ENCODE data around the gene MND1.

MND1 gene, protein sequence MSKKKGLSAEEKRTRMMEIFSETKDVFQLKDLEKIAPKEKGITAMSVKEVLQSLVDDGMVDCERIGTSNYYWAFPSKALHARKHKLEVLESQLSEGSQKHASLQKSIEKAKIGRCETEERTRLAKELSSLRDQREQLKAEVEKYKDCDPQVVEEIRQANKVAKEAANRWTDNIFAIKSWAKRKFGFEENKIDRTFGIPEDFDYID

GRCh38 chr4:153344131-153345011, at the start of gene MND1:
MND1 (plus strand) TSS chr4:153344688; CDS start chr4:153344738, 50 bp downstream.
- DNase-seq = peak; percentile 80

- no peak for DNase-seq
Observed at GRCh38 chr4:153295131-153295755, 49.2 kb upstream of the MND1 start.

DNA sequence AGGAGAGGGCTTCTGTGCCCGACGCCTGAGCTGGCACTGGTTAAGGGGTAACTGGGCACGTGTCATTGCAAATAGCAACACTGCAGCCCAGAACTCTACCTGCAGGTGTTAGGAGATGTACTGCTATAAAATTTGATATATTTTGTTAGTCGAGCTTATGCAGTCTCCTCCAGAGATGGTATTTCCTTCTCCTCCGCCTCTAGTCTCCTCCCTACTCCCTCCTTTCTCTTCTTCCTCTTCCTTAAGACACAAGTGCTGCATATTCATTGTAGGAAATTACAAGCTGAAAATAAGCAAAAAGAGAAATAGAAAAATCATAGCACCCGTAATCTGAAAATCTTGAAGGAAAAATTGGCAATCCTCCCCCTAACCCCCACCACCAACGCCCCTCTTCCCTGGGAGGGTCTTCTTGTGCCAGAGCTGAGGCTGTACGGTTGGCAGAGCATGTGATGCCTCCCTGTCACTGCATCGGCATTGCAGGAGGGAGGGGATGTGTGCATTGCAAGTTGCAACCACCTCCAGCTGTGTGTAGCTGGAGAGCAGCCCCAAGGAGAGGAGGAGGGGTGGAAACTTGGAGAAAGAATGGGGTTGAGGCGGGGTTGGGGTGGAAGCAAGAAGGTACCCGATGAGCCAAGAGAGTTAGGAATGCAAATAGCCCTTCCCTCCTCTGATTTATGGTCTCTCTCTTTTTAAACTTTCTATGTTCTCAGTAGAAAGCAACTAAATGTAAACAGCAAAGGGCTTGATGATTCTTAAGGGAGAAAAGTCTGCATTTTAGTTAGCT, 48.3 kb upstream of the MND1 start:
- peak; percentile 87 for DNase-seq

DNA sequence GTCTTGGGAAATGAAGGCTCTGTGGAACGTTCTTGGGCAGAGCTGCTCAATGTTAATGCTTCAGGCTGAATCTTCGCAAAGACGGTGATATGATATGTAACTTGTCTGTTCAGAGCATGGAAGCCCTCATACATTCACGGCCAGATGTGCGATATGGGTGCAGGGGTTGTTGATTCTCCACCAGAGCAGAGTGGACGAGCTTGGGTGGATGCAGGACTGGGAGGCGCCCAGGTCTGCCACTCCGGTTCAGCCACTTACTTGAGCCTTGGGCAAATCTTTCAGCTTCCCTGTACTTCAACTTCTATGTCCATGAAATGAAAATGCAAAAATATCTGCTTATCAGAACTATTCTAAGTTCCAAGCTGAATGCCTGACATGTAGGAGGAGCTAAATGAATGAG, 47.4 kb upstream of the MND1 start:
- no peak for DNase-seq

- DNase-seq = no peak
Observed at GRCh38 chr4:153310793-153311192, 33.7 kb upstream of the MND1 start.

- DNase-seq = no peak
Observed at GRCh38 chr4:153314915-153315314, 29.6 kb upstream of the MND1 start.

GRCh38 chr4:153318696-153319320, 25.7 kb upstream of the MND1 start:
- DNase-seq = peak; percentile 59

- peak; percentile 45 for DNase-seq
Observed at GRCh38 chr4:153322791-153323190, 21.7 kb upstream of the MND1 start.

DNA sequence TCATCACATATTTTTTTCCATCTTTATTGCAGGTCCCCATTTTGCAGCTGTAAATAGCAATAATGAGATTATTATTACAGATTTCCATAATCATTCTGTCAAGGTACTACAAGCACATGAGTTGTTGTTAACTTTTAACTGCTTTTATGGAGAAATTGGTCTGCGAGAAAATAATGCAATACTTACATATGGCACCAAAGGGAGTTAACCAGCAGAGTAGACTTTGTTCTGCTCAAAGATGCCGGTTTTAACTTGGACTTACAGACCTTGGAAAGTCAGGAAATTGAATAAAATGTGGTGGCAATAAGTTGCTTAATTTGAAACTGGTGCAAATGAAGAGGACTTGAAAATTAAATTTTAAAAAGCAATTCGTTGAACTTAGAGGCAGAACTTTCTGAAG, 20.4 kb upstream of the MND1 start:
- no peak for DNase-seq

- DNase-seq = no peak
Observed at GRCh38 chr4:153325558-153325957, 18.9 kb upstream of the MND1 start.

DNA sequence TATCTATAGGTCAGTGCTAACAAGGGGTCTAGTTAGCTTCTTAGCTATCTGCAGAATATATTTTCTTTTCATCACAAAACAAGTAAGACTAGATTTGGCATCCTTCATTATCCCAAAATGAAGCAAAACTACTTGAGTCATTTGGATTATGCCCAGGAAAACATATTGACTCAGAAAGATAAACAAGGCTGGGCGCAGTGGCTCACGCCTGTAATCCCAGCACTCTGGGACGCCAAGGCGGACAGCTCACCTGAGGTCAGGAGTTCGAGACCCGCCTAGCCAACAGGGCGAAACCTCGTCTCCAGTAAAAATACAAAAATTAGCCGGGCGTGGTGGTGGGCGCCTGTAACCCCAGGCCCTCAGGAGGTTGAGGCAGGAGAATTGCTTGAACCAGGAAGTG, 18.0 kb upstream of the MND1 start:
- DNase-seq = no peak

DNA sequence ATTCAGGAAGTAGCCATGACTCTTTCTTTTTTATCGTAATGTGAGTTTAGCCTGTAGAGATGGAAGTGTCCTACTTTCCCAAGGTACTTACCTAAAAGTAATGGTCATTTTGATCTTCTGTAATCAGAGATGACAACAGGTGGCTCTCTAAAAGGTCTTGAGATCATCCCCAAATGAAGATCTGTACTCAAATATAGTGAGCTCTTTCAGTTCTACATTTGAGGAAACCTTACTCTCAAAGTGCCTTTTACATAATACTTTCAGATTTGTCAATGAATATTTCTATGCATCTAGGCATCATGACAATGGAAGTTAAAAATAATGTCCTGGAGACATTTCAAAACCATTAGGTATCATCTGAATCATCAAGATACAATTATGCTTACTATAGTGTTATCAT, 17.2 kb upstream of the MND1 start:
- DNase-seq = no peak

- DNase-seq = peak; percentile 85
Observed at GRCh38 chr4:153332936-153333335, 11.6 kb upstream of the MND1 start.

DNA sequence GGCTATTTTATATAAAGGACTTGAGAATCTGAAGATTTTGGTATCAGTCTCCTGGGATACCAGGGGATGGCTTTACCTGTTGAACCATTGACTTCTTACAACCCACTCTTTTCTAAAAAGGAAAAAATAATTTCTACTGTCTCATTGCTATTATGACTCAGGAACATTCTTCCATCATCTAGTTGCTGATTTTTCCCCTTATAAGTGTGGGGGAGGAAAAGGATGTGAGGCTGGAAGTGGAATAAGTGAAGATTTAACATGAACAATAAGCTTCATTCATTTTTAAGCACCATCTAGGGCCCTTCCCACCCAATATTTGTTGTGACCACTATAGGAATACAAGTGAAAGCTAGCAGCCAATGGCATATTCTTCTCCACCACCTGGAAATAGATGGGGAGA, 10.6 kb upstream of the MND1 start:
- DNase-seq = peak; percentile 34

DNA sequence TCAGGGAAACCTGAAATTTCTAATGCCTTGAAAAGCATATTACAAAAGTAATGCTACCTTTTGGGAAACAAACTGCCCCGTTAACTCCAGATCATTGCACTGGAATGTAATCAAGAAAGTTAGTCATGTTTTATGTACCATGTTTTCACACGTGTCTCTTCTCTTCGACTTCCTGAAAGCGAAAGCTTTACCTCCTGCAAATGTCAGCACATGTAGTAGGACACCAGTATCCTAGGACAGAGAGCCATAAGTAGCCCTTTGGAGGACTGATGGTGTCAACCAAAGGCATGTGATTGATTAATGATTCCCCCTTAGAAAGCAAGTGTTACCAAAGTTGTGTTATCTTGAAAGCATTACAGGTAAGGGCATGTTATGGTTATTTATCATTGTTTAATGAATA, 8.8 kb upstream of the MND1 start:
- peak; percentile 9 for DNase-seq

DNA sequence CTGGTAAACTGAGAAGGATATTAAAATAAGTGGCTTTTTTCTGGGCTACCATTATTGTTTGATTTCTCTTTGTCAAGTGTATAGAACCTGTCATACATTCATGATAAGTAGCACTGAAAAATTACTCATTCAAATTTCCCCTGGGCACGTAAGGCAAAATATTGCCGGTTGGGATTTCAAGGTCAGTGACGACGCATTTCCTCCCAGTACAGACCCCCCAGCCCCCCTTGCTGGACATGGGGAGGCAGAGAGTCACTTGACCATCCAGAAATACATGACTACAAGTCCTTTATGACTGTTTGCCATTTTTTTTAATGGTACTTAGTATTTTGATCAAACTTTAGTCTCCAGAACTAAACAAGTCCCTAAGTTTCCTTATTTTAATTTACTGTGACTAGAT, 6.8 kb upstream of the MND1 start:
- DNase-seq = no peak

- peak; percentile 71 for DNase-seq
Observed at GRCh38 chr4:153341575-153342090, 2.9 kb upstream of the MND1 start.

DNA sequence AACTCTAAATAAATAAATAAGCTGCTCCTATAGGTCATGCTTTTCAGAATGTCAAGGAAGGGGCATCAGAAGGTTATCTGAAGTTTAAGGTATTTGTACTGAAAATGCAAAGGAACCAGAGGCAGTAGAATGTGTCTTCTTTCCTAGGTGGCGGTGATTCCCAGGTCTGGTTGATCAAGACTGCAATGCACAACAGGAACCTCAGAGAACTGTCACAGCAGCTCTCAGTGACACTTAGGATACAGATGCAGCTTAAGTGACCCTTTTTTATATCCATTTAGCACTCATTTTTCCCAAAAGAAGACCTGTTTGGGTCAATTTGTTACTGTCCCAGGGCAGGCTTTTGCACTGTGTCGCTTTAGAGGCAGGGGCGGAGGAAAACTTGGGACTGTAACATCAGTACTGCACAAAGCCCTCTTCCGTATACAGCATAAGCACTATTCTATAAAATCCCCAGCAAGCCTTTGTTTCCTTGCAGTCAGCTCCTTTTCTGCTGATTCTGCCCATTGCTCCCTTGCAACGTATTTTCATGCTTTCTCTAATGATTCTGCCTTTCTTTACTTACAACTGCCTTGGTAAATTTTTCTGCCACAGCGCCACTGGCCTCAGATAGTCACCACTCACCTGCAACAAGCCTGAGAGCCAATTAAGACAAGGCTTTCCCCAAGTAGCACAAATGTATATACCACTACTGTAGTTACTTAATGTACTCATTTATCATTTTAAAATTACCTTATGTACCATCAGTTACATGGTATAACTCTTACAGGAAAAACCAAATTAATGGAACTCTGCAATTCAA, 1.5 kb upstream of the MND1 start:
- no peak for DNase-seq

DNA sequence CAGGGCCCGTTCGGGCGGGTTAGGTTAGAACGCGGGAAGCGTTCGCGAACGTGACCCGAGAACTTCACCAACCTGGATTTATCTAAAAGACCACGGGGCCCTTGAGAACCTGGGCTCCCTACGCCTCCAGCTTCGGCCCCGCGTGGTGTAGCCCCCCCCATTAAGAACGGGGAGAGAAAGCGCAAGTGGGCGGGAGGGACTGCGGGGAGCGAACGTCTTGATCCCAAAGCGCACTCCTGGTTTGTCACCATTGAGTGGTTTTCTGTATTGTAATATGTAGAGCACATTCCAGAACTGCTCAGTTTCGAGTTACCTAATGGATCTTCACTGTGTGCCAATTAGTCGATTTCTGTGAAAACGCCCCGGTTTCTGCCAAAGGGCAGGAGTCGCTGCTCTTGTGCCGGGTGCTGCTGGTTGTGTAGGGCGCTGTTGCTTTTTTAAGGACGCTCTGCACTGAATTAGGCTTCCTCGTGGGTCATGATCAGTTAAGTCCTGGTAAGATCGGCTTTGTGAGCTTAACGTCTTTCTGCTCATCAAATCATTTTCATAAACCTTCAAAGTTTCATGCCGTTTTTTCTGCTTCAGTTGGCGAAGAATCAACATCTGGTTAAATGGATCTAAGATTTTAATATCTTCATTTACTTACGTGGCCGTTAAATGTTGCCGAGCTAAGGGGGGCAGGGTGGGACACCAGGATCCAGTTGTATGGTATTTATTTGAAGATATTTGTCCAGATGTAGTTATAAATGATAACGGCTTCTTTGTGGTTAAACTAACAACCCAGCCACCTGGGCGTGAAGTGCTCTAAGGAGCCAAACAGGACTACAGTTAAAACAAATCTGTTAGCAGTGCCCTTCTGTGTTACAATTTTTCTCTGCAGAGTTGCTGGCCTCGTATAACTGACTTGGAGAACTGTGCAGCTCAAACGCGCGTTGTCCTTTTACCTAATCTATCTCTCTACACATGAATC, 809 bp downstream of the MND1 start:
- peak; percentile 56 for DNase-seq

GRCh38 chr4:153346031-153346430, 1.5 kb downstream of the MND1 start:
- DNase-seq = no peak

Data from fibroblast of upper back skin (primary cell).